ENCODE results near the gene ARPC5.
A peak's percentile ranks its signal among the peaks of the same experiment; 100 is the strongest.
"Not testable (repeated sequence)": the region's sequence is repeated elsewhere in the genome, so short reads cannot be mapped to it uniquely, and the experiment has no call there.

The ARPC5 gene

DNA sequence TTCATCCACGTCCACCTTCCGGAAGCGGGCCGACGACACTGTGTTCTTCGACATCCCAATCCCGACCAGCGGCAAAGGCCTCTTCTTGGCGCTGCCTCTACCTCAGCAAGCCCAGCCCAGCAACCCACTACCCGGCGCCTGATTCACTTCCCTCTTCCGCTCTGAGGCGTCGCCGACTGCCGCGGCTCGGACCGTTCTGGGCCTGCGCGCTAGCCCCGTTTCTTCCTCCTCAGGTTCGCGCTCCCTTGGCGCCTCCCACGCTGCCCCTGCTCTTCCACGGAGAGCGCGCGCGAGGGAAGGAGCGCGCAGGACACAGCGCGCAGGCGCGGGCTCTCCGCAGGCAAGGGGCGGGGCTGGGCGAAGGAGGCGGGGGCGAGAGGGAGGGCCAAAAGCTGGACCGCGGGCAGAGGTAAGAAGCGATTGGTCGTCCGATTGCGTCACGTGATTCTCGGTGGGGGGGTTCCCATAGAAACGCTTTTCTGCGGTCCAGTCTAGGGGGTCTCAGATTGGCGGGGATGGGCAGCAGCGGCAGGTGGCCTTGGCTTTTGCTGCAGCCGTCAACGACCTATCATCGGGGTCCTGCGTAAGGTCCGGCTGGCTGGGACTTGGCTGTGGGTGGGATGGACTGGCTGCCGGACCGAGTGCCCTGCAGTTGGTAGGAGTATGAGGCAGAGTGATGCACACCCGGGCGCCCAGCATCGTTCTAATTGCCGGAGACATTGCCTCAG, at the start of gene ARPC5:
Gene ARPC5 (minus strand): TSS at position 178 of the 728 bp plus-strand sequence. CDS start 124 bp downstream, at position 54.
- Histone ChIP-seq H3K27ac (ENCODE audit: low read depth, low read length) (peak within 1 kb of the TSS; percentile 97), H3K4me1 (ENCODE audit: control insufficient read depth, insufficient read depth, low read length) (peaks cover 11% of the 10 kb centered on the region), H3K4me3 (ENCODE audit: low read length) (peak within 1 kb of the TSS; percentile 92), H3K27me3 (ENCODE audit: control insufficient read depth, insufficient read depth, low read length) (no peaks in the 10 kb centered on the region), H3K36me3 (ENCODE audit: control insufficient read depth, insufficient read depth, low read length) (peaks cover under 1% of the 10 kb centered on the region), H3K9ac (ENCODE audit: low read length) (peak within 1 kb of the TSS; percentile 76)

DNA sequence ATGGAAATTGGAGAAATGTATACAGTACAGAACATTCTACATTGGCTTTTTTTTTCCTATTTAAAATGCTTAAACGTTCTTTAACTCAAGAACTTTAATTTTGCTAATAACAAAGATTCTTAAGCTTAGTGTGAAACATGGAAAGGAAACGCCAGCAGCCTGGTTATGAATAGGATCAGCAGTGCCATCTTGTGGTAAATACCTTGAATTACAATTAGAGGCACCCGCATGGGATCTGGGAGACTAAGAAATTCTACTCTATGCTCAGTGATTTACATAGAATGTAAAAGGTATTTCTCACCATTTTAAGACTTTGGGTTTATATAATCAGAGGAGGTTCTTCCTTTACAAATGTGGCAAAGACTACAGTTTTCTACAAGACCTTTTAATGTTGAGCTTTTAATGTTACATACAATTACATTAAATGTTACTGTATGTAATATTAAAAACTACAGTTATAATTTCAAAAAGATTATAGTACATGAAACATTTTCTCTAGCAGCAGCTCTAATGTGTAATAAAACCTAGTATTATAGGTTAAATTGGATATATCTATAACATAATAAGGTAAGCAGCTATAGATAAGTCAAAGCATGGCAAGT, 49.6 kb upstream of the ARPC5 start:
- Histone ChIP-seq H3K9ac (ENCODE audit: low read length) (no peak overlapping the region), H3K4me3 (ENCODE audit: low read length) (no peak overlapping the region), H3K36me3 (ENCODE audit: control insufficient read depth, insufficient read depth, low read length) (no peaks in the 10 kb centered on the region), H3K27ac (ENCODE audit: low read depth, low read length) (no peak overlapping the region), H3K27me3 (ENCODE audit: control insufficient read depth, insufficient read depth, low read length) (no peaks in the 10 kb centered on the region), H3K4me1 (ENCODE audit: control insufficient read depth, insufficient read depth, low read length) (no peaks in the 10 kb centered on the region)

DNA sequence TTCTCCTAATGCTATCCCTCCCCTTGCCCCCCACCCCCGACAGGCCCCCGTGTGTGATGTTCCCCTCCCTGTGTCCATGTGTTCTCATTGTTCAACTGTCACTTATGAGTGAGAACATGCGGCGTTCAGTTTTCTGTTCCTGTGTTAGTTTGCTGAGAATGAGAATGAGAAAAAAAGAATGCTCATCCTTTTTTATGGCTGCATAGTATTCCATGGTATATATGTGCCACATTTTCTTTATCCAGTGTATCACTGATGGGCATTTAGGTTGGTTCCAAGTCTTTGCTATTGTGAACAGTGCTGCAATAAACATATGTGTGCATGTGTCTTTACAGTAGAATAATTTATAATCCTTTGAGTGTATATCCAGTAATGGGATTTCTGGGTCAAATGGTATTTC, 43.8 kb upstream of the ARPC5 start:
- not testable (repeated sequence) for H3K9ac ChIP-seq (ENCODE audit: low read length); H3K4me1 ChIP-seq (ENCODE audit: control insufficient read depth, insufficient read depth, low read length); H3K36me3 ChIP-seq (ENCODE audit: control insufficient read depth, insufficient read depth, low read length); H3K4me3 ChIP-seq (ENCODE audit: low read length); H3K27me3 ChIP-seq (ENCODE audit: control insufficient read depth, insufficient read depth, low read length); H3K27ac ChIP-seq (ENCODE audit: low read depth, low read length)

DNA sequence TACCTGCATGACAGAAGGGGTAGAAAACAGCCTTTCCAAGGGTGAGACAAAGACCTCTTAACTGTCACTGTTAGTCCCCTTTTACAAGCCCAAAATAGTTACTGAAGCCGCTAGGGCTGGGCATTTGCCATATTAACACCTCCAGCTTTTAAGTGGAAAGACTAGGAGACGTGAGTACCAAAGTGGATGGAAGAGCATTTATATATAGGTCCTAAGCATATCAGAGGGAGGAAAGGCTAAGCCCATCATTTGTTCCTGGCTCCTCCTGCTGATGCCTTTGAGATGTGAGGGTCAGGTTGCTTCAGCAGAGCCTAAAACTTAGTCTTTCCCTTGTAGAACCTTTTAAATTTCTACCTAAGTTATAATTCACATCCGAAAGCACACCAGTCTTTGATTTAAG, 43.2 kb upstream of the ARPC5 start:
- H3K27ac ChIP-seq (ENCODE audit: low read depth, low read length) = no peak overlapping the region

DNA sequence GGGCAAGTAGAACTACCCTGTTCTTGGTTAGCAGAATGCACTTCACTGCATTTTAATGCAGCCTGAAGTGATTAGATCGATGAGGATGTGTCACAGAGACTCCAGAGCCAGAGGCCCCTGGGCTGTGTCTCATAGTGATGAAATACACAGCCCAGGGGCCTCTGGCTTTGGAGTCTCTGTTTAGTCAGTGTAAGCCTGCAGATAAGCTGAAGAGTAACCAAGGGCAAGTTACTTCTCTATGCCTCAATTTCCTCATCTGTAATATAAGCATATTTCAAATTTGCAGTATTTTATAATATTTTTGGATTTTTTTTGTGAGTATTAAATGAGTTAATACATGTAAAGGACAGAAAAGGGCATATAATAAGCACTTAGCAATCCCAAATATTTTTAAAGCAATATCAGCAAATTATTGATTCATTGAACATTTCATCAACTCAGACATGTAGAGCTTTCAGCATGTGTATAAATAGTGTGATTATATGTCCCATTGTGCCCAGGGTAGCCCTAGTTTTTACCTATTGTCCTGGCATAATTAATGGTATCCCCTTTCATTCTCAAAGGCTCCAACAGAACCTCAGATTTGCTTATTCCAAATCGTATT, 41.1 kb upstream of the ARPC5 start:
- H3K36me3 ChIP-seq (ENCODE audit: control insufficient read depth, insufficient read depth, low read length) = no peaks in the 10 kb centered on the region
- no peak overlapping the region for H3K4me3 ChIP-seq (ENCODE audit: low read length)
- H3K27ac ChIP-seq (ENCODE audit: low read depth, low read length) = no peak overlapping the region
- no peak overlapping the region for H3K9ac ChIP-seq (ENCODE audit: low read length)
- H3K4me1 ChIP-seq (ENCODE audit: control insufficient read depth, insufficient read depth, low read length) = no peaks in the 10 kb centered on the region
- no peaks in the 10 kb centered on the region for H3K27me3 ChIP-seq (ENCODE audit: control insufficient read depth, insufficient read depth, low read length)

More for the DNA sequence above, 43.2 kb upstream of the ARPC5 start:
- no peaks in the 10 kb centered on the region for H3K4me1 ChIP-seq (ENCODE audit: control insufficient read depth, insufficient read depth, low read length)
- H3K4me3 ChIP-seq (ENCODE audit: low read length) = no peak overlapping the region
- no peaks in the 10 kb centered on the region for H3K36me3 ChIP-seq (ENCODE audit: control insufficient read depth, insufficient read depth, low read length)
- no peak overlapping the region for H3K9ac ChIP-seq (ENCODE audit: low read length)
- no peaks in the 10 kb centered on the region for H3K27me3 ChIP-seq (ENCODE audit: control insufficient read depth, insufficient read depth, low read length)

DNA sequence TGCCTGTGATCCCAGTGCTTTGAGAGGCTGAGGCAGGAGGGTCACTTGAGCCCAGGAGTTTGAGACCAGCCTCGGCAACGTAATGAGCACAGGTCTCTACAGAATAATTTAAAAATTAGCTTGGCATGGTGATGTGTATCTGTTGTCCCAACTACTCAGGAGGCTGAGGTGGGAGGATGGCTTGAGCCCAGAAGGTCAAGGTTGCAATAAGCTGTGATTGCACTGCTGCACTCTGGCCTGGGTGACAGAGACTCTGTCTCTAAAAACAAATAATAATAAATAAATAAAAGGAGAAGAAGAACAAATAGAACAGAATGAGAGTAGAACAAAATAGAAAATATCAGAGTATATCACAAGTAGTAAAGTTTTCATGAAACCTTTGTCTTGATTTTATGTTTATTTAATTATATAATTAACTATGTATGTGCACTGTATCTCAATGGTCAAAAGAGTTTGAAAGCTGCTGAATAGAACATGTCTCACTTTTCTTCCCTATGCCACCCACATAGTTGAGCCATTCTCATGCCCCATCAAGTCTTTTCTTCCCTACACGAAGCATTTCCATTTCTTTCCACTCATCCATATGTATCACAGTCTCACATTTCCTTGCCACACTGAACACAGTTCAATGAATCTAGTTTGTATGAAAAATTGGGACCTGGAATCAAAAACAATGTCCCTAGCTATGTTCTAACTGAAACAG, 40.5 kb upstream of the ARPC5 start:
- no peak overlapping the region for H3K27ac ChIP-seq (ENCODE audit: low read depth, low read length)
- H3K36me3 ChIP-seq (ENCODE audit: control insufficient read depth, insufficient read depth, low read length) = no peaks in the 10 kb centered on the region

DNA sequence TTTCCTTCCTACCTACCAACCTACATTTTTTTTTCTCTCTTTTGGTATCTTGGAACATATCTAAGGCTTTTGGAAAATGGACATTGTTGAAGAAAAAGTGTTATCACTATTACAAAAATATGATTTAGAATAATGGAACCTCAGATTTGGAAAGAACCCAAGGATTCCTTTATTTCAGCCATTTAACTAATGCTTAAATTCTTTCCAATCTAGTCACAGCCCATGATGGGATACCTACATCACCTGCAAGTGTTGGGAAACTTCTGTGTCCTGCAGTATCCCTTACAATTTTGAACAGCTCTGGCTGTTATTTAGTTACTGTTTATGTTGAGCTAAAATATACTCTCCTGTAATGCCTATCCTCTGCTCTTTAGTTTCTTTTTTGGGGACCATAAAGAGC, 39.8 kb upstream of the ARPC5 start:
- H3K27me3 ChIP-seq (ENCODE audit: control insufficient read depth, insufficient read depth, low read length) = no peaks in the 10 kb centered on the region
- no peak overlapping the region for H3K9ac ChIP-seq (ENCODE audit: low read length)
- no peak overlapping the region for H3K4me3 ChIP-seq (ENCODE audit: low read length)
- H3K36me3 ChIP-seq (ENCODE audit: control insufficient read depth, insufficient read depth, low read length) = no peaks in the 10 kb centered on the region
- no peaks in the 10 kb centered on the region for H3K4me1 ChIP-seq (ENCODE audit: control insufficient read depth, insufficient read depth, low read length)
- no peak overlapping the region for H3K27ac ChIP-seq (ENCODE audit: low read depth, low read length)

More for the DNA sequence above, 40.5 kb upstream of the ARPC5 start:
- H3K27me3 ChIP-seq (ENCODE audit: control insufficient read depth, insufficient read depth, low read length) = no peaks in the 10 kb centered on the region
- no peaks in the 10 kb centered on the region for H3K4me1 ChIP-seq (ENCODE audit: control insufficient read depth, insufficient read depth, low read length)
- H3K9ac ChIP-seq (ENCODE audit: low read length) = no peak overlapping the region
- H3K4me3 ChIP-seq (ENCODE audit: low read length) = no peak overlapping the region

DNA sequence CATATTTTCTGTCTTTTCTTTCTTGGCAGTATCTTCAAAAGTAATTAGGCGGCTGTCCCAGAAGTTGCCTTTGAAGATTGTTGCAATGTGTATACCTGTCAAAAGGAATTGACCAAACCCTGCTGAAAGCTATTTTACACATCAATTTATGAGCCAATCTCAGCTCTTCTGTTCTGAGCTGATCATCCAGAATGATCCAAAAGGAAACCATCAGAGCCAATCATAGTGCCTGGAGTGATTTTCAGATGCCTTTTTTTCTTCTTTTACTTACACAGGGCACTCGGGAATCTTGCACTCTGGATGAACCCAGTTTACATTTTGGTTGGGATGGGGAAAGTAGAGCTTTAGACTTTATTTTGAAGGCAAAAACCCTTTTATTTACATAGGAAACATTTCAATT, 39.3 kb upstream of the ARPC5 start:
- Histone ChIP-seq H3K4me3 (ENCODE audit: low read length) (no peak overlapping the region), H3K9ac (ENCODE audit: low read length) (no peak overlapping the region), H3K27ac (ENCODE audit: low read depth, low read length) (no peak overlapping the region), H3K36me3 (ENCODE audit: control insufficient read depth, insufficient read depth, low read length) (no peaks in the 10 kb centered on the region), H3K4me1 (ENCODE audit: control insufficient read depth, insufficient read depth, low read length) (no peaks in the 10 kb centered on the region), H3K27me3 (ENCODE audit: control insufficient read depth, insufficient read depth, low read length) (no peaks in the 10 kb centered on the region)

DNA sequence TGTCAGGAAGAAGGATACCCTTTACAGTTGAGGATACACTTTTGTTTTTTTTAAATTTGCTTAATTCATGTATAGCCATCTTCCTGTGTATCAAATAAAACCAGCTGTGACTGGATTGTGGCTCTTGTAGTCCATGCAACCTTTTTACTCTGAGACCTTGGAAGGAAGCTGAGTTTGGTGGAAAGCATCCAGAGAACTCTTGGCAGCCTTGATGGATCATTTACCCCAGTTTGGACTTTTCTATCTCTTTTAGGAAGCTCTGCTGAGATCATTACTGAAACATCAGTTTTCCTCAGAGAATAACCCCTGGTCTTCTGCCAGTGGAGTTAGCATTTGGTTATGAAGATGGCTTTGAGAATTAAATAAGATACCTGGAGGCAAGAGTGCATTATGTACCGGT, 38.8 kb upstream of the ARPC5 start:
- no peaks in the 10 kb centered on the region for H3K4me1 ChIP-seq (ENCODE audit: control insufficient read depth, insufficient read depth, low read length)
- no peaks in the 10 kb centered on the region for H3K27me3 ChIP-seq (ENCODE audit: control insufficient read depth, insufficient read depth, low read length)
- no peak overlapping the region for H3K4me3 ChIP-seq (ENCODE audit: low read length)
- H3K9ac ChIP-seq (ENCODE audit: low read length) = no peak overlapping the region
- H3K27ac ChIP-seq (ENCODE audit: low read depth, low read length) = no peak overlapping the region
- no peaks in the 10 kb centered on the region for H3K36me3 ChIP-seq (ENCODE audit: control insufficient read depth, insufficient read depth, low read length)

DNA sequence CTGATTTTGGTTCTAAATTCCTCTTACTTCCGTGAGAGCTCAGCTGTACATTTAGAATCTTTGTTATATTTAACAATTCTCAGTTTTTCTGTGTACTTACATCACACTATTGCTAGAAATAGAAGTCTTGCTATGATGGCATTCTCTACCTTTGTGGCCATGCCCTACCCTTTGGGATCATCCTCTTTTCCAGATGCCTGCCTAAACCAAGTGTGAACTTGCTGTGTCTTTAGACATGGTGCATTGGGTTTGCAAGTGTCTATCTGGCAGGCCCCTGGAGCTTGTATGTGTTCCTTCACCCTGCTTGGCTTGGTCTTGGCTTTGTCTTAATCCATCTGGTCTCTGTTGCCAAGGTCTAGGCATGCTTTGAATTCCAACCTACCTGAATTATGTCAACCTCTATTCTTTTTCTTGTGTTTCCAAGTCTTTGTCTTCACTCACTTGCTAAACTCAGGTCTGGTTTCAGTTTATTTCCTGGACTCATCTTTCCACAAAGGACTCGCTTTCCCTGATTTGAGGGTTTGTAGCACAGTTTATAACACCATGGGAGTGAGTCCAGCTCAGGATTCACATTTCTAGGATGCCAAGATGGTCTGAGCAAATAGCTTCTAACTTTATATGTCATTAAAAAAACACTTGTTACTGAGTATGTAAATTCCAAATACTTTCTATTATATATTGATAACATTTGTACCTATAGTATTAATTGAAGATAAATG, 38.2 kb upstream of the ARPC5 start:
- Histone ChIP-seq H3K27ac (ENCODE audit: low read depth, low read length) (no peak overlapping the region), H3K27me3 (ENCODE audit: control insufficient read depth, insufficient read depth, low read length) (no peaks in the 10 kb centered on the region), H3K4me1 (ENCODE audit: control insufficient read depth, insufficient read depth, low read length) (no peaks in the 10 kb centered on the region), H3K4me3 (ENCODE audit: low read length) (no peak overlapping the region), H3K9ac (ENCODE audit: low read length) (no peak overlapping the region), H3K36me3 (ENCODE audit: control insufficient read depth, insufficient read depth, low read length) (no peaks in the 10 kb centered on the region)

DNA sequence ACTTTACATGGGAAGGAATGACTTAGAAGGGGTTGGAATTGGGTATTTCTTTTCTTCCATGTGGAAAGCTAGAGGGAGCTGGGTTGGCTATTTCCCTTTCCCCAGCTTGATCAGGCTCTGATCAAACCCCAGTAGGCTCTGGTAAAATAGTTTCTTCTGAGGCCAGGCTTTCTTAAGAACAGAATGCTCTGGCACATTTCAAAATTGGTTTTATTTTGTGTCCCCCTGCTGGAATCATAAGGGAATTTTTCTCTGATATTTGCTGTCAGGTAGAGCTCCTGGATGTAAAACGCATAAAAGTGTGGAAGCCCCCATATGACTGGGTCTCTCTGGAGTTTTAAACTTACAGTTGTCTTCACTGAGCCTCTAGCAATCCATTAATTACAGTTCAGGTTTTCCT, 34.6 kb upstream of the ARPC5 start:
- Histone ChIP-seq H3K4me3 (ENCODE audit: low read length) (no peak overlapping the region), H3K4me1 (ENCODE audit: control insufficient read depth, insufficient read depth, low read length) (no peaks in the 10 kb centered on the region), H3K9ac (ENCODE audit: low read length) (no peak overlapping the region), H3K36me3 (ENCODE audit: control insufficient read depth, insufficient read depth, low read length) (no peaks in the 10 kb centered on the region), H3K27ac (ENCODE audit: low read depth, low read length) (no peak overlapping the region), H3K27me3 (ENCODE audit: control insufficient read depth, insufficient read depth, low read length) (no peaks in the 10 kb centered on the region)

DNA sequence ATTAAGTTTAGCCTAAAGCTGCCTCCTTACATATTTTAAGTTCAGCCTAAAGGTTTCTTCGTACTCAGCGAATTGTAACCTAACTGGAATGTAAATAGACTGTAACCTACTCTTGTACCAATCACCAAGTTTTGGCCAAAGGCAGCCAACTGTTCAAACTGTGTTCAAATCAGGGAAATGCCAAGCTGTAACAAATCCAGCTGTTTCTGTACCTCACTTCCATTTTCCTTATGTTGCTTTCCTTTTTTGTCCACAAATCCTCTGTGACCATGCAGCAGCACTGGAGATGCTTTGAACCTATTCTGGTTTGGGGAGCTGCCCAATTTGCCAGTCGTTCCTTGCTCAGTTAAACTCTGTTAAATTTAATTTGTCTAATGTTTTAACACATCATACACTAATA, 20.8 kb upstream of the ARPC5 start:
- Histone ChIP-seq H3K4me1 (ENCODE audit: control insufficient read depth, insufficient read depth, low read length) (peaks cover 3% of the 10 kb centered on the region), H3K27me3 (ENCODE audit: control insufficient read depth, insufficient read depth, low read length) (no peaks in the 10 kb centered on the region), H3K4me3 (ENCODE audit: low read length) (no peak overlapping the region), H3K9ac (ENCODE audit: low read length) (no peak overlapping the region), H3K27ac (ENCODE audit: low read depth, low read length) (no peak overlapping the region), H3K36me3 (ENCODE audit: control insufficient read depth, insufficient read depth, low read length) (no peaks in the 10 kb centered on the region)

Measured in rectal smooth muscle tissue (tissue), 1 donor.